Loucy (cell line): ENCODE data around the gene GOLGA7B.

Experiments used
- H2AFZ ChIP-seq: fragments of 200-600 bp; sonication (generic); 2 replicates; pipeline ENCODE4 v1.6.0; 2016; ENCODE audit warnings: antibody characterized with exemption, mild to moderate bottlenecking, low read length, moderate library complexity
- H3F3A ChIP-seq: fragments of 200-600 bp; 2 replicates; pipeline ENCODE4 v1.6.0; 2016; ENCODE audit warnings: antibody characterized with exemption, low read depth, mild to moderate bottlenecking
- H3K27me3 ChIP-seq: fragments of 200-600 bp; sonication (generic); 2 replicates; pipeline ENCODE4 v1.6.1; 2014; ENCODE audit warnings: low read length, mild to moderate bottlenecking; ENCODE audit not compliant: insufficient read depth, poor library complexity, severe bottlenecking
- H3K36me3 ChIP-seq: fragments of 200-600 bp; sonication (generic); 2 replicates; pipeline ENCODE4 v1.6.1; 2016; ENCODE audit warnings: low read length; ENCODE audit not compliant: insufficient read depth
- H3K4me1 ChIP-seq: fragments of 200-600 bp; sonication (generic); 2 replicates; pipeline ENCODE4 v1.5.1; 2014; ENCODE audit warnings: low read length, mild to moderate bottlenecking; ENCODE audit not compliant: insufficient read depth, poor library complexity, severe bottlenecking
- H3K4me2 ChIP-seq: fragments of 200-600 bp; sonication (generic); 2 replicates; pipeline ENCODE4 v1.6.0; 2014; ENCODE audit warnings: antibody characterized with exemption, low read length, low read depth, mild to moderate bottlenecking; ENCODE audit not compliant: poor library complexity, severe bottlenecking
- H3K4me3 ChIP-seq: fragments of 200-600 bp; sonication (generic); 2 replicates; pipeline ENCODE4 v1.5.1; 2014; ENCODE audit warnings: low read length, mild to moderate bottlenecking, mixed read lengths; ENCODE audit not compliant: poor library complexity, severe bottlenecking
- H3K79me2 ChIP-seq: fragments of 200-600 bp; sonication (generic); 2 replicates; pipeline ENCODE4 v1.6.1; 2014; ENCODE audit warnings: low read length; ENCODE audit not compliant: insufficient read depth
- H3K9ac ChIP-seq: fragments of 200-600 bp; sonication (generic); 2 replicates; pipeline ENCODE4 v1.6.0; 2014; ENCODE audit warnings: mild to moderate bottlenecking, low read depth, low read length, moderate library complexity; ENCODE audit not compliant: poor library complexity, severe bottlenecking
- H3K9me2 ChIP-seq: fragments of 200-600 bp; sonication (generic); replicated peaks from 2 replicates; pipeline ENCODE4 v1.6.1; 2016; ENCODE audit warnings: low read depth, low read length, mixed read lengths
- H3K9me3 ChIP-seq: fragments of 200-600 bp; sonication (generic); 2 replicates; pipeline ENCODE4 v1.6.1; 2014; ENCODE audit warnings: mild to moderate bottlenecking, antibody characterized with exemption, low read length, low read depth; ENCODE audit not compliant: insufficient read depth
- H4K20me1 ChIP-seq: fragments of 200-600 bp; sonication (generic); 2 replicates; pipeline ENCODE4 v1.6.0; 2014; ENCODE audit warnings: antibody characterized with exemption, low read length, mild to moderate bottlenecking; ENCODE audit not compliant: insufficient read depth, poor library complexity, severe bottlenecking
- CTCF ChIP-seq: fragments of 200-600 bp; sonication (generic); conservative IDR thresholded peaks from 2 replicates; pipeline ENCODE4 v1.5.1; 2014; ENCODE audit warnings: mild to moderate bottlenecking, antibody characterized with exemption, low read length
- EZH2phosphoT487 ChIP-seq: fragments of 200-600 bp; IDR thresholded peaks from 2 replicates; pipeline ENCODE4 v1.6.1; 2018; ENCODE audit warnings: antibody characterized with exemption, mild to moderate bottlenecking, moderate library complexity, borderline replicate concordance

Gene GOLGA7B

GRCh38 chr10:97852277-97852676 lies 2.6 kb downstream of the GOLGA7B start:
- H2AFZ ChIP-seq = no peak overlapping the region
- no peak overlapping the region for H3K9ac ChIP-seq
- H4K20me1 ChIP-seq = no peaks in the 10 kb centered on the region
- H3K9me2 ChIP-seq = no peaks in the 10 kb centered on the region
- H3K4me2 ChIP-seq = no peak overlapping the region
- H3K79me2 ChIP-seq = no peaks in the 10 kb centered on the region
- H3K4me1 ChIP-seq = peaks cover 5% of the 10 kb centered on the region
- H3K9me3 ChIP-seq = no peaks in the 10 kb centered on the region
- H3K36me3 ChIP-seq = no peaks in the 10 kb centered on the region
- no peak overlapping the region for H3K4me3 ChIP-seq
- no peaks in the 10 kb centered on the region for H3F3A ChIP-seq
- TF ChIP-seq CTCF (no peak), EZH2phosphoT487 (no peak)
- no peaks in the 10 kb centered on the region for H3K27me3 ChIP-seq

DNA sequence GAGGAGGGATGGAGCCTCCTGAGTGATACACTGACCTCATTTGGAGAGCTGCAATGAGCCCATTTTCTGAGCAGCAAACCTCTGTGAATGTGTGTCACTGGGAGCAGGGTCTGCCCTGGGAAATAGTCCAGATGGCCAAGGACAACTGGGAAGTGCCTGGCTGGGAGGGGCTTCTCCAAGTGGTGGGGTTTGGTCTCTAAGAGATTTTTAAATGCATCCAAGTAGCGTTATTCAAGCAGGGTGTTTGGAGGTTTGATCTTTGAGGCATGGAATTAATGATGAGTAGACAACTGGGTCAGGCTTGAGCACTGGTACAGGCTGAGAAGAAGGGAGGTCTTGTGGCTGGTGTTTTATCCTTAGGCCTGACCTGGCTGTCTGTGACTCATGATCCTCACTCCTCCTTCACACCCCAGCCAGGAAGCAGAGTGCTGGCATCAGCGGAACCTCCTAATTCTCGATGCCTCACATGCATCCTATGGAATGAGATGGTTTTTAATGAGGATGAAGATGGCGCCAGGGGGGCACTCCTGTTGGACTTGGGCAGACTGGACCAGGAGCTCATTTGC lies 3.3 kb downstream of the GOLGA7B start:
- no peaks in the 10 kb centered on the region for H4K20me1 ChIP-seq
- no peaks in the 10 kb centered on the region for H3K27me3 ChIP-seq
- no peak overlapping the region for H3K4me3 ChIP-seq
- H2AFZ ChIP-seq = no peak overlapping the region
- no peaks in the 10 kb centered on the region for H3K9me2 ChIP-seq
- H3K4me1 ChIP-seq = peaks cover 5% of the 10 kb centered on the region
- H3K4me2 ChIP-seq = no peak overlapping the region
- H3K9me3 ChIP-seq = no peaks in the 10 kb centered on the region
- H3K79me2 ChIP-seq = no peaks in the 10 kb centered on the region
- no peaks in the 10 kb centered on the region for H3K36me3 ChIP-seq
- H3F3A ChIP-seq = no peaks in the 10 kb centered on the region
- TF ChIP-seq CTCF = no peak
- no peak overlapping the region for H3K9ac ChIP-seq

DNA sequence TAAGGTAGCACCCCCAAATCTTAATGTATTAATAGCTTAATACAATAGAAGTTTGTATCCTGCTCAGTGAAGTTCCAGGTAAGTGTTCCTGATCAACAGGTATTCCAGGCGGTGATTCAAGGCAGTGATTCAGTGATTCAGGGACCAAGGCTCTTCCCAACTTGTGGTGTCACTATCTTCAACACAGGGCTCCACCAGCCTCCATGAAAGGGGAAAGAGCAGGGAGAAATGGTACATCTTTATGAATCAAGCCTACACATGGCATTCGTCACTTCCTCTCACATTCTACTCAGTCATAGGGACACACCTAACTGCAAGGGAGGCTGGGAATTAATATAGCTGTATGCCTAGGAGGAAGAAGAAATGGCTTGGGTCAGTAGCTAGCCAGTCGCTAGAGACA lies 5.1 kb downstream of the GOLGA7B start:
- TF ChIP-seq EZH2phosphoT487 (no peak), CTCF (no peak)
- no peaks in the 10 kb centered on the region for H3K27me3 ChIP-seq

More for the DNA sequence above, 5.1 kb downstream of the GOLGA7B start:
- Histone ChIP-seq H3K36me3 (no peaks in the 10 kb centered on the region), H2AFZ (no peak overlapping the region), H3K79me2 (no peaks in the 10 kb centered on the region), H3K4me2 (no peak overlapping the region), H3K9me3 (no peaks in the 10 kb centered on the region), H3K9me2 (no peaks in the 10 kb centered on the region), H3K4me3 (no peak overlapping the region), H3F3A (no peaks in the 10 kb centered on the region), H3K9ac (no peak overlapping the region), H3K4me1 (no peaks in the 10 kb centered on the region), H4K20me1 (no peaks in the 10 kb centered on the region)
